Tibial artery (tissue), 4 donors: ENCODE results near the gene TGM1.
A peak's percentile ranks its signal among the peaks of the same experiment; 100 is the strongest.
"Not testable (repeated sequence)": the region's sequence is repeated elsewhere in the genome, so short reads cannot be mapped to it uniquely, and the experiment has no call there.

Experiments
- DNase-seq, 2 donors: peaks; one replicate each; pipeline ENCODE4 v3.0.0-alpha.2; 2019
- H3K27ac ChIP-seq, 2 donors: fragments of 200-600 bp; sonication (generic) in 1 of 2; 1 replicate in 1 of 2; 2 replicates in 1 of 2; pipeline ENCODE4 v1.5.1; 2018 to 2019; ENCODE audit warnings: mild to moderate bottlenecking in 1 of 2
- H3K27me3 ChIP-seq, 2 donors: fragments of 200-600 bp; sonication (generic) in 1 of 2; one replicate each; pipeline versions ENCODE4 v1.5.1 to v1.6.0; 2016 to 2019
- H3K36me3 ChIP-seq, 3 donors: fragments of 200-600 bp; sonication (generic) in 2 of 3; one replicate each; pipeline ENCODE4 v1.5.1; 2016 to 2019; ENCODE audit warnings: mild to moderate bottlenecking in 2 of 3
- H3K4me1 ChIP-seq, 4 donors: fragments of 200-600 bp; sonication (generic) in 2 of 4; 1 replicate in 3 of 4; 2 replicates in 1 of 4; pipeline ENCODE4 v1.5.1; 2016 to 2019
- H3K4me3 ChIP-seq, 2 donors: fragments of 200-600 bp; sonication (generic) in 1 of 2; 1 replicate in 1 of 2; 2 replicates in 1 of 2; pipeline ENCODE4 v1.5.1; 2018 to 2019; ENCODE audit warnings: mild to moderate bottlenecking in 2 of 2
- H3K9me3 ChIP-seq, 3 donors: fragments of 200-600 bp; sonication (generic) in 1 of 3; one replicate each; pipeline ENCODE4 v1.5.1; 2016 to 2019
- intact Hi-C: fragments of 100-400 bp; cut with DNase I; formaldehyde crosslinking; loops from one replicate; pipeline ENCODE4 v1.15.0; 2023; ENCODE audit warnings: low total_unique reads
- TF ChIP-seq, protein P1 (sequence below), 2 experiments: fragments of 200-600 bp in 1 of 2; fragments of 450-650 bp in 1 of 2; IDR thresholded peaks; one replicate each; pipeline ENCODE4 v1.5.1; 2017 to 2019; ENCODE audit warnings: antibody characterized with exemption in 2 of 2, mild to moderate bottlenecking in 1 of 2, moderate library complexity in 1 of 2

The TGM1 gene

DNA sequence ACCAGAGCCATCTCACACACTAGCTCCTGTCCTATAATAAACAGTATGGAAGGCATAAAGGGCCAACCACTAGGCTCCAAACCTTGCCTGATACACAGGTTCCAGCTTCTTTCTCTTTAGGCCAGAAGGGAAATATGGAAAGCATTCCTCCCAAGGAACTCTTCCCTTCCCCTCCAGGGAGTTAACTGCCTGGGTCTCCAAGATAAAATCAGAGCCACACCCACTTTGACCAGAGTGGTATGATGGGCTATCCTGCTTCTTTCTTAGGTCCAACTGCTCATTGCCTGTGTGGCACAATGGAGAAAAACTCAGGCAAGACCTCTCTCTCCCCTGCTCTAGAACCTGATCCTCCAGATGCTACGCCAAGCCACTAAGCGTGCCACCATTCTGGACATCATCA, 55.4 kb downstream of the TGM1 start:
- Histone ChIP-seq H3K4me1 (peaks cover 0 to 8% (median 7%) of the 10 kb centered on the region in 4 donors), H3K27me3 (no peaks in the 10 kb centered on the region), H3K36me3 (peaks cover 43 to 61% (median 48%) of the 10 kb centered on the region in 3 donors), H3K27ac (no peak overlapping the region), H3K9me3 (no peaks in the 10 kb centered on the region), H3K4me3 (no peak overlapping the region)
- TF ChIP-seq, protein P1, sequence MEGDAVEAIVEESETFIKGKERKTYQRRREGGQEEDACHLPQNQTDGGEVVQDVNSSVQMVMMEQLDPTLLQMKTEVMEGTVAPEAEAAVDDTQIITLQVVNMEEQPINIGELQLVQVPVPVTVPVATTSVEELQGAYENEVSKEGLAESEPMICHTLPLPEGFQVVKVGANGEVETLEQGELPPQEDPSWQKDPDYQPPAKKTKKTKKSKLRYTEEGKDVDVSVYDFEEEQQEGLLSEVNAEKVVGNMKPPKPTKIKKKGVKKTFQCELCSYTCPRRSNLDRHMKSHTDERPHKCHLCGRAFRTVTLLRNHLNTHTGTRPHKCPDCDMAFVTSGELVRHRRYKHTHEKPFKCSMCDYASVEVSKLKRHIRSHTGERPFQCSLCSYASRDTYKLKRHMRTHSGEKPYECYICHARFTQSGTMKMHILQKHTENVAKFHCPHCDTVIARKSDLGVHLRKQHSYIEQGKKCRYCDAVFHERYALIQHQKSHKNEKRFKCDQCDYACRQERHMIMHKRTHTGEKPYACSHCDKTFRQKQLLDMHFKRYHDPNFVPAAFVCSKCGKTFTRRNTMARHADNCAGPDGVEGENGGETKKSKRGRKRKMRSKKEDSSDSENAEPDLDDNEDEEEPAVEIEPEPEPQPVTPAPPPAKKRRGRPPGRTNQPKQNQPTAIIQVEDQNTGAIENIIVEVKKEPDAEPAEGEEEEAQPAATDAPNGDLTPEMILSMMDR (IDR thresholded peaks at IDR 0.05) = no peak
- DNase-seq = peak in 1 of 2 donors; percentile 29
- intact Hi-C loops = no loop called here

GRCh38 chr14:24207104-24207551, 55.8 kb downstream of the TGM1 start:
- TF ChIP-seq, protein P1 (IDR thresholded peaks at IDR 0.05) = no peak
- intact Hi-C loops = no loop called here
- H3K4me1 ChIP-seq = peaks cover 0 to 4% (median 3%) of the 10 kb centered on the region in 4 donors
- H3K27me3 ChIP-seq = no peaks in the 10 kb centered on the region
- DNase-seq = peak in 1 of 2 donors; percentile 28
- H3K9me3 ChIP-seq = no peaks in the 10 kb centered on the region
- no peak overlapping the region for H3K4me3 ChIP-seq
- H3K36me3 ChIP-seq = peaks cover 47 to 66% (median 52%) of the 10 kb centered on the region in 3 donors
- no peak overlapping the region for H3K27ac ChIP-seq

- Histone ChIP-seq H3K27ac (no peak overlapping the region), H3K9me3 (no peaks in the 10 kb centered on the region), H3K4me3 (no peak overlapping the region), H3K27me3 (no peaks in the 10 kb centered on the region), H3K4me1 (no peaks in the 10 kb centered on the region), H3K36me3 (peaks cover 48 to 68% (median 53%) of the 10 kb centered on the region in 3 donors)
- TF ChIP-seq, protein P1 (IDR thresholded peaks at IDR 0.05) = no peak
- intact Hi-C loops = no loop called here
- DNase-seq = peak in 1 of 2 donors; percentile 53
Observed at GRCh38 chr14:24206260-24207103, 56.5 kb downstream of the TGM1 start.

DNA sequence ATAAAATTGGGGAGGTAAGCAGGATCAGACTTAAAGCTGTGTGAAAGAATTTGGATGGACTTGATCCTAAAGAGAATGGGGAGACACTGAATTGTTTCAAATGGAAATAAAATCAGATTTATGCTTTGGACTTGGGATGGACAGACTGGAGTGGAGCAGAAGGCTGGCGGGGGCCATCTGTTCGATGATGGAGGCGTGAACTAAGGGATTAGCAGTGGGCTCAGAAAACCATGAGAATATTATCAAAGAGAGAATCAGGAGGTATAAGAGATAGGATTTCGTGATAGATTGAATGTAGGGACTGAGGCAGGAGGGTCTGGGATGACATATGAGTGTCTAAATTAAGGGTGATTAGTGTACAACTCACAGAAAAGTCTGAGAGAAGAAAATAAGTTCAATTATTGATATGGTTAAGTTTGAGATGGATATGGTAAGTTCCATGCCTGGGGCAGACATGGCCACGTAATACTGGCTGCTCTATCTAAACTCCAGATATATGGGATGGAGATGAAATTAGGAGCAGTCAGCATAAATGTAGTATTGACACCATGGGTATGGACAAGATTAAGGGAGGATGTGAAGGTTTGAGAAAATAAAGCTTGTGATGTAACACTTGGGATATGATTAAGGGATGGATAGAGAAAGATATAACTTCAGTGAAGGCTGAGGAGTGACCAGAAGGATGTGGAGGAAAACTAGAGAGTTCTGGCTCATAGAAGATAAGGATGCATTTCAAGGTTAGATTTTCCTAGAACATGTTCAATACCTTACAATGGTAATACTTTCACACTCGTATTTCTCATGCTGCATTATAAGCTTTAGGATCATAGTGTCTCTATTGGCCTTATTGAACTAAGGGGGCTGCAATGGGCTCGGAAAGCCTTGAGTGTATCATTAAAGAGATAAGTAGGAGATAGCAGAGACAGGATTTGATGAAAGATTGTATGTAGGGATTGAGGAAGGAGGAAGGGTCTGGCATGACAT, 58.5 kb downstream of the TGM1 start:
- H3K36me3 ChIP-seq = peaks cover 38 to 52% (median 41%) of the 10 kb centered on the region in 3 donors
- intact Hi-C loops = no loop called here

DNA sequence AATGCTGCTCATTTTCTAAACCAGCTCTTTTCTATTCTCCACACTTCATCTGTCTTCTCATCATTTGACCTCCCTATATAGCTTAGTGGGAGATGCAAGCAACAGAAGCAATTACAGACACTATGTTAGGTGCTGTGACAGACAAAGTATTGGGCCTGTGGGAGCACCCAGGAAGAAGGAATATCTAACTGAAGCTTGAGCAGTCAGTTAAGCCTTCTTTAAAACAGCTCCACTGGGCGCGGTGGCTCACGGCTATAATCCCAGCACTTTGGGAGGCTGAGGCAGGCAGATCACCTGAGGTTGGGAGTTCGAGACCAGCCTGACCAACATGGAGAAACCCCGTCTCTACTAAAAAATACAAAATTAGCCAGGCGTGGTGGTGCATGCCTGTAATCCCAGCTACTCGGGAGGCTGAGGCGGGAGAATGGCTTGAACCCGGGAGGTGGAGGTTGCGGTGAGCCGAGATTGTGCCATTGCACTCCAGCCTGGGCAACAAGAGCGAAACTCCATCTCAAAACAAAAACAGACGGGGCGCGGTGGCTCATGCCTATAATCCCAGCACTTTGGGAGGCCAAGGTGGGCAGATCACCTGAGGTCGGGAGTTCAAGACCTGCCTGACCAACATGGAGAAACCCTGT, 59.6 kb downstream of the TGM1 start:
- H3K4me3 ChIP-seq, H3K9me3 ChIP-seq, H3K27ac ChIP-seq, intact Hi-C loops, H3K4me1 ChIP-seq, H3K27me3 ChIP-seq: not testable (repeated sequence)
- peak in 1 of 2 donors; percentile 6 for DNase-seq
- H3K36me3 ChIP-seq = peaks cover 30 to 46% (median 34%) of the 10 kb centered on the region in 3 donors

More for the DNA sequence above, 58.5 kb downstream of the TGM1 start:
- no peaks in the 10 kb centered on the region for H3K27me3 ChIP-seq
- DNase-seq = peak in 1 of 2 donors; percentile 11
- H3K4me1 ChIP-seq = no peaks in the 10 kb centered on the region
- TF ChIP-seq, protein P1 (IDR thresholded peaks at IDR 0.05) = no peak
- no peak overlapping the region for H3K27ac ChIP-seq
- no peaks in the 10 kb centered on the region for H3K9me3 ChIP-seq
- H3K4me3 ChIP-seq = no peak overlapping the region

DNA sequence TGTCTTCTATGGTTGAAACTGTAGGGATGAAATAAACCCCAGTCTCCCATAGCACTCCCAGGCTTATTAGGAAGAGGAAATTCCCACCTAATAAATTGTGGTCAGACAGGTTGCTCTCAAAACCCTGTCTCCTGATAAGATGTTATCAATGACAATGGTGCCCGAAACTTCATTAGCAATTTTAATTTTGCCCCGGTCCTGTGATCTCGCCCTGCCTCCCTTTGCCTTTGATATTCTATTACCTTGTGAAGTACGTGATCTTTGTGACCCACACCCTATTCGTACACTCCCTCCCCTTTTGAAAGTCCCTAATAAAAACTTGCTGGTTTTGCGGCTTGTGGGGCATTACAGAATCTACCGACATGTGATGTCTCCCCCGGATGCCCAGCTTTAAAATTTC, 60.4 kb downstream of the TGM1 start:
- DNase-seq, intact Hi-C loops, H3K9me3 ChIP-seq, H3K27me3 ChIP-seq, H3K4me3 ChIP-seq, H3K4me1 ChIP-seq, H3K27ac ChIP-seq: not testable (repeated sequence)
- H3K36me3 ChIP-seq = peaks cover 24 to 39% (median 30%) of the 10 kb centered on the region in 3 donors
